NB4 (cell line): ENCODE data around the gene C20orf204.

Experiments
- CTCF ChIP-seq: IDR thresholded peaks from one replicate; pipeline ENCODE4 v1.5.1; 2012; ENCODE audit warnings: low read depth, low read length
- MAX ChIP-seq: IDR thresholded peaks from 2 replicates; pipeline ENCODE4 v1.6.1; 2011; ENCODE audit warnings: low read depth, low read length
- MYC ChIP-seq: IDR thresholded peaks from 2 replicates; pipeline ENCODE4 v1.6.1; 2011; ENCODE audit warnings: low read depth, low read length
- POLR2A ChIP-seq: IDR thresholded peaks from 2 replicates; pipeline ENCODE4 v1.6.1; 2011; ENCODE audit warnings: mild to moderate bottlenecking; ENCODE audit not compliant: insufficient read length; ENCODE audit errors: extremely low read depth

- TF ChIP-seq CTCF (no peak), POLR2A (no peak), MAX (no peak), MYC (no peak)
Measured at GRCh38 chr20:64010711-64011237, 25.2 kb upstream of the C20orf204 start.
